SIG-M5 treated with dmso at 0.1 percent for 504 hours (cell line): ENCODE measurements around the gene CCDC120.

Experiments
- DNase-seq: peaks from one replicate; lab custom pipeline; 2025; ENCODE audit not compliant: unreplicated experiment; lab: John Stamatoyannopoulos, UW

The CCDC120 gene

GRCh38 chrX:49100704-49101628, 42.2 kb downstream of the CCDC120 start:
- peak; percentile 89 for DNase-seq

DNA sequence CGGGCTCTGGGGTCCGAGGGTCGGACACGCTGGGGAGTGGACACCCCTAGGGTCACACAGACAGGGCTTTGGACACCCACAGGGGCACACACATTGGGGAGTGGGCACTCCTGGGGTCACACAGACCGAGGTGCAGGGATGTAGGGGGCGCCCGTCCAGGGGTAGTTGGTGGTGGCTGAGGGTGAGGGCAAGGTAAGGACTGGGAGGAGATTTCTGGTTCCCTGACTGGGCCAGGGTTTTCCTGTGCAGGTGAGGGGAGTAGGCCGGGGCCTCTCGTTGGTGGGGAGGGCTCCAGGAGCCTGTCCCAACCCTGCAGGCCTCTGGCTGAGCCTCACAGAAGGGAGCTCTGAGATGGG, 42.8 kb downstream of the CCDC120 start:
- no peak for DNase-seq

- no peak for DNase-seq
Observed at GRCh38 chrX:49102190-49102589, 43.4 kb downstream of the CCDC120 start.

- DNase-seq: no peak
Observed at GRCh38 chrX:49103637-49104036, 44.8 kb downstream of the CCDC120 start.

DNA sequence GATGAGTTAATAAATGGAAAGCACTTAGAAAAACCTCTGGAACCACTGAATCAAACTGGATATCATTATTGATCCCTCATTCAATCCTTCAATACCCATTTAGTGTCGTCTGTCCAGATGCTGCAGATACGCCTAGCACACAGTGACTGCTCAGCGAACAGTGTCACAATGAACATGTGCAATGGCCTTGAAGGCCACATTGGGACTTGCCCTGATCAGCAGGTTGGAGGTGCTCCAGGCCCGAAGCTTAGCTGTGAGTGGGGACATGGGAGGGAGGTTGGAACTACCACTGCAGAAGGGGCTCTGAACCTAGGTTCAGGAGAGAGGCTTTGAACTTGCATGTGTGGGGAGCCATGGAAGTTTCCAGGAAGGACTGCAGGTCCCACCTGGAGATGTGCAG, 47.5 kb downstream of the CCDC120 start:
- no peak for DNase-seq

GRCh38 chrX:49106930-49107329, 48.1 kb downstream of the CCDC120 start:
- peak; percentile 39 for DNase-seq

GRCh38 chrX:49108641-49109040, 49.8 kb downstream of the CCDC120 start:
- no peak for DNase-seq

GRCh38 chrX:49110417-49110816, 51.6 kb downstream of the CCDC120 start:
- DNase-seq: no peak

- DNase-seq: no peak
Observed at GRCh38 chrX:49111791-49112190, 53.0 kb downstream of the CCDC120 start.

DNA sequence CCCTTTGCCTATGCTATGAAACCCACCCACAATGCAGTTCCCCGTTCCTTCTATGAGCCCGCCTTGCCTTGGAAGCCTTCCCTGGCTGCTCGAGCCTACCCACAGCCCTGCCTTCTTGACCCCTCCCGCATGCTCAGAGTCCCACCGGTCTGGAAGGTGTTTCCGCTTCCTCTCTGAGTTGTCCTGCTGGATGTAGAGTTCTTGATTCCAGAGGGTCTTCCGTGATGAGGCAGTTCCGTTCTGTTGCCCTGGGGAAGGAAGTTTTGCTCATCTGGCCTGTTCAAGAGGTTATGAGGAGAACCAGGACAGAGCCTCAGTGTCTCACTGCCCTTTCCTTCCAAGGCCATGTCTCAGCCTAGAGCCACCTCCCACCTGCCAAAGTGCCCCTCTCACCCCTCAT, 57.3 kb downstream of the CCDC120 start:
- DNase-seq: no peak

DNA sequence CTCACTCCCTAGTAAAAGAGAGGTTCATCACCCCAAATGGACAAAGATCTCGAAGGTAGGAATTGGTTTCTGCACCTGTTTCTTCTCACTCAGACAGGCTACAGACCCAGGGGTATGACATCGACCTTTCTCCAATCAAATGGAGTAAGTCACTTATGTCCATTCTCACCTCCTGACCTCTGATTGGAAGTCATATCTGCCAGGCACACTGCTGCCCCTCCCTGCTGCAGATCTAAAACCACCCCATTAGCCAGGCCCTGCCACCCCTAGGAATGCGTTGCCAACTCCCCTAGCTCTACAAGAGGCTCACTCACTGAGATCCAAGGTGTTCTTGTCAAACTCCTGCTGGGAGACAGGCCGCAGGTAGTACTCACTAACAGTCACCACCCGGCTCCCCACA, 57.9 kb downstream of the CCDC120 start:
- no peak for DNase-seq

- no peak for DNase-seq
Observed at GRCh38 chrX:49117581-49117980, 58.8 kb downstream of the CCDC120 start.
